HL-60 (cell line): ENCODE results near the gene MGAT5.

Experiments used
- DNase-seq, 2 experiments: peaks; one replicate each; pipeline ENCODE4 v3.0.0-alpha.2; 2010 to 2020; ENCODE audit warnings: low read depth in 1 of 2, low spot score in 1 of 2
- H3K27ac ChIP-seq: fragments of 250-450 bp; sonication (Bioruptor Pico); replicated peaks from 2 replicates; pipeline ENCODE4 v1.5.1; 2020; ENCODE audit warnings: mild to moderate bottlenecking, moderate library complexity
- H3K27me3 ChIP-seq: fragments of 250-450 bp; sonication (Bioruptor Pico); 2 replicates; pipeline ENCODE4 v1.5.1; 2021; ENCODE audit warnings: mild to moderate bottlenecking, moderate library complexity; ENCODE audit not compliant: insufficient read depth, poor library complexity, severe bottlenecking
- H3K4me3 ChIP-seq: replicated peaks from 2 replicates; pipeline ENCODE4 v1.5.1; 2011; ENCODE audit warnings: mild to moderate bottlenecking, control low read depth, low read length; ENCODE audit not compliant: insufficient read depth
- GABPA ChIP-seq: IDR thresholded peaks from 2 replicates; pipeline ENCODE4 v1.6.1; 2012; ENCODE audit warnings: low read depth
- POLR2AphosphoS5 ChIP-seq: IDR thresholded peaks from 2 replicates; pipeline ENCODE4 v1.6.1; 2012; ENCODE audit warnings: low read depth
- SPI1 ChIP-seq: IDR thresholded peaks from 2 replicates; pipeline ENCODE4 v1.6.1; 2012; ENCODE audit warnings: low read depth, mild to moderate bottlenecking, borderline replicate concordance
- TF ChIP-seq, protein P1 (sequence below): IDR thresholded peaks from one replicate; pipeline ENCODE4 v1.5.1; 2011; ENCODE audit warnings: low read length, control low read depth, inconsistent platforms; ENCODE audit not compliant: insufficient read depth
- TF ChIP-seq, protein P2 (sequence below): IDR thresholded peaks from 2 replicates; pipeline ENCODE4 v1.6.1; 2012; ENCODE audit warnings: low read depth; ENCODE audit not compliant: insufficient replicate concordance

MGAT5 gene

DNA sequence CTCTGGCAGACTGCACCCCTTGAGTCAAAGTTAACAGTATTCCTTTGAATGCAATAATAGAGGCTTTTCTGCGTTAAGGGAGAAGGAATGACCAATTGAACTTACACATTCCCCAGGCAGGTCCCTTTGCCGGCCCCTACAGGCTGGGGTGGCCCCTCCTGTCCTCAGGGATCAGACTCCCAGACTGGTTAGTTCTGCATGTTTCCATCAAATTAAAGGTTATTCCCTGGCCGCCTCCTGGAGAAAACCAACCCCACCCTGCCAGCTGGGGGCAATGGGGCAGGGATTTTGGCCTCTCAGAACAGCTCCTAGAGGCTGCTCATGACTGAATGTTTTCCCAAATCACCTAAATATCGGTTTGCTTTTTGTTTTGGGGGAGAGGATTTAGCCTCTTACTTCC lies 199.6 kb downstream of the MGAT5 start:
- H3K27me3 ChIP-seq = no peaks in the 10 kb centered on the region
- no peak overlapping the region for H3K27ac ChIP-seq
- no peak overlapping the region for H3K4me3 ChIP-seq
- TF ChIP-seq GABPA (no peak), POLR2AphosphoS5 (no peak), SPI1 (no peak)
- TF ChIP-seq, protein P1, sequence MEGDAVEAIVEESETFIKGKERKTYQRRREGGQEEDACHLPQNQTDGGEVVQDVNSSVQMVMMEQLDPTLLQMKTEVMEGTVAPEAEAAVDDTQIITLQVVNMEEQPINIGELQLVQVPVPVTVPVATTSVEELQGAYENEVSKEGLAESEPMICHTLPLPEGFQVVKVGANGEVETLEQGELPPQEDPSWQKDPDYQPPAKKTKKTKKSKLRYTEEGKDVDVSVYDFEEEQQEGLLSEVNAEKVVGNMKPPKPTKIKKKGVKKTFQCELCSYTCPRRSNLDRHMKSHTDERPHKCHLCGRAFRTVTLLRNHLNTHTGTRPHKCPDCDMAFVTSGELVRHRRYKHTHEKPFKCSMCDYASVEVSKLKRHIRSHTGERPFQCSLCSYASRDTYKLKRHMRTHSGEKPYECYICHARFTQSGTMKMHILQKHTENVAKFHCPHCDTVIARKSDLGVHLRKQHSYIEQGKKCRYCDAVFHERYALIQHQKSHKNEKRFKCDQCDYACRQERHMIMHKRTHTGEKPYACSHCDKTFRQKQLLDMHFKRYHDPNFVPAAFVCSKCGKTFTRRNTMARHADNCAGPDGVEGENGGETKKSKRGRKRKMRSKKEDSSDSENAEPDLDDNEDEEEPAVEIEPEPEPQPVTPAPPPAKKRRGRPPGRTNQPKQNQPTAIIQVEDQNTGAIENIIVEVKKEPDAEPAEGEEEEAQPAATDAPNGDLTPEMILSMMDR = no peak
- TF ChIP-seq, protein P2, sequence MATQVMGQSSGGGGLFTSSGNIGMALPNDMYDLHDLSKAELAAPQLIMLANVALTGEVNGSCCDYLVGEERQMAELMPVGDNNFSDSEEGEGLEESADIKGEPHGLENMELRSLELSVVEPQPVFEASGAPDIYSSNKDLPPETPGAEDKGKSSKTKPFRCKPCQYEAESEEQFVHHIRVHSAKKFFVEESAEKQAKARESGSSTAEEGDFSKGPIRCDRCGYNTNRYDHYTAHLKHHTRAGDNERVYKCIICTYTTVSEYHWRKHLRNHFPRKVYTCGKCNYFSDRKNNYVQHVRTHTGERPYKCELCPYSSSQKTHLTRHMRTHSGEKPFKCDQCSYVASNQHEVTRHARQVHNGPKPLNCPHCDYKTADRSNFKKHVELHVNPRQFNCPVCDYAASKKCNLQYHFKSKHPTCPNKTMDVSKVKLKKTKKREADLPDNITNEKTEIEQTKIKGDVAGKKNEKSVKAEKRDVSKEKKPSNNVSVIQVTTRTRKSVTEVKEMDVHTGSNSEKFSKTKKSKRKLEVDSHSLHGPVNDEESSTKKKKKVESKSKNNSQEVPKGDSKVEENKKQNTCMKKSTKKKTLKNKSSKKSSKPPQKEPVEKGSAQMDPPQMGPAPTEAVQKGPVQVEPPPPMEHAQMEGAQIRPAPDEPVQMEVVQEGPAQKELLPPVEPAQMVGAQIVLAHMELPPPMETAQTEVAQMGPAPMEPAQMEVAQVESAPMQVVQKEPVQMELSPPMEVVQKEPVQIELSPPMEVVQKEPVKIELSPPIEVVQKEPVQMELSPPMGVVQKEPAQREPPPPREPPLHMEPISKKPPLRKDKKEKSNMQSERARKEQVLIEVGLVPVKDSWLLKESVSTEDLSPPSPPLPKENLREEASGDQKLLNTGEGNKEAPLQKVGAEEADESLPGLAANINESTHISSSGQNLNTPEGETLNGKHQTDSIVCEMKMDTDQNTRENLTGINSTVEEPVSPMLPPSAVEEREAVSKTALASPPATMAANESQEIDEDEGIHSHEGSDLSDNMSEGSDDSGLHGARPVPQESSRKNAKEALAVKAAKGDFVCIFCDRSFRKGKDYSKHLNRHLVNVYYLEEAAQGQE = no peak
- no peak for DNase-seq

DNA sequence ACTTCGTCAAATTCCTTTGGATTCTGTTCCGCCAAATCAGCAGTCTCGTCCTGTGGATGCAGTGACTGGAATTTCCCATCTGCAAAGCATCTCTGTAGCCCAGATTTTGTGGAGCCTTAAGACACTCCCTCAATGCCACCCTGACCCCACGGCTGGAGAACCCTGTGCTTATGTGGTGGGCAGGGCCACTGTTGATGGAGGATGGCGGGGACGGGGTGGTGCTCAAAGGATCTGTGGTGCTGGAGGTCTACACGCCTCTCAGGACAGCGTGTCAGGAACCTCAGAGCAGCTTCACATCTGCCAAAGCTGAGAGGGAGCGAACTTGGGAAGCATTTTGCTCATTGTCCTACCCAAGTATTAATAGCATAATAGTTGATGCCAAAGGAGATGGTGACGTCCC lies 200.1 kb downstream of the MGAT5 start:
- Histone ChIP-seq H3K27me3 (no peaks in the 10 kb centered on the region), H3K27ac (no peak overlapping the region), H3K4me3 (no peak overlapping the region)
- no peak for DNase-seq
- TF ChIP-seq, protein P1 = no peak
- no peak for TF ChIP-seq POLR2AphosphoS5
- TF ChIP-seq GABPA = no peak
- TF ChIP-seq SPI1 = no peak
- TF ChIP-seq, protein P2 = no peak

DNA sequence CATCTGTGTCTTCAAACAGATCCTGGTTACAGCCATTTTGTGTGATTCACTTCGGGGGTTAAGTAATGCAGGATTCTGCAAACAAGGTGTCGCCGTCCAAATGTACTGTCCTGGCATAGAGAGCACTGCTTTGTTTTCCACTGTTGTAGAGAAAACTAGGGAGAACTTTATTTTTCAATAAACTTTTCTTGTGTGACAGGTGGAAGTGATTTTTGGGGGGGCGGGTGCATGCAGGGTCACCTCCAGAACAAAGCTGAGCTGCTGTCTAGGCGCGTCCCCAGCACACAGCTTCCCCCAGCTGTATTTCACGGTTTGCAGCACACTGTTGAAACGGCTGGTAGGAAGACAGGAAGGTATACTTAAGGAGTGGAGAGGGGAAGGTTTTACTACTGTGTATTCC lies 200.6 kb downstream of the MGAT5 start:
- H3K4me3 ChIP-seq = no peak overlapping the region
- DNase-seq = no peak
- no peak for TF ChIP-seq GABPA
- TF ChIP-seq POLR2AphosphoS5 = no peak
- TF ChIP-seq, protein P2 = no peak
- TF ChIP-seq SPI1 = no peak
- TF ChIP-seq, protein P1 = no peak
- no peaks in the 10 kb centered on the region for H3K27me3 ChIP-seq
- H3K27ac ChIP-seq = no peak overlapping the region
